Gastroesophageal sphincter (tissue), 4 donors: ENCODE results near the gene FGR. TPM values are rescaled to one million over a fixed set of nuclear protein-coding genes. Genes with fewer than 3 reads are reported as not detected.

ENCODE experiments used
- ATAC-seq: fragments of 150-250 bp; one replicate; pipeline ENCODE4 v1.9.1; 2016; ENCODE audit warnings: mild to moderate bottlenecking, moderate library complexity
- H3K27ac ChIP-seq, 4 donors: fragments of 200-600 bp; sonication (generic) in 3 of 4; 1 replicate in 3 of 4; 2 replicates in 1 of 4; pipeline ENCODE4 v1.5.1; 2016 to 2019
- H3K27me3 ChIP-seq: fragments of 200-600 bp; sonication (generic); one replicate; pipeline ENCODE4 v1.5.1; 2019
- H3K36me3 ChIP-seq, 2 donors: fragments of 200-600 bp; sonication (generic); one replicate each; pipeline ENCODE4 v1.5.1; 2019; ENCODE audit warnings: control low read depth in 1 of 2
- H3K4me1 ChIP-seq, 3 donors: fragments of 200-600 bp; sonication (generic); 1 replicate in 2 of 3; 2 replicates in 1 of 3; pipeline ENCODE4 v1.5.1; 2016 to 2019; ENCODE audit warnings: control low read depth in 2 of 3
- H3K4me3 ChIP-seq, 2 donors: fragments of 200-600 bp; sonication (generic); one replicate each; pipeline ENCODE4 v1.5.1; 2019; ENCODE audit warnings: mild to moderate bottlenecking in 1 of 2, moderate library complexity in 1 of 2
- H3K9me3 ChIP-seq, 3 donors: fragments of 200-600 bp; sonication (generic); one replicate each; pipeline ENCODE4 v1.5.1; 2017 to 2019; ENCODE audit warnings: control low read depth in 2 of 3
- EP300 ChIP-seq: sonication (generic); formaldehyde crosslinking; IDR thresholded peaks from one replicate; pipeline ENCODE4 v1.6.1; 2017; ENCODE audit warnings: antibody characterized with exemption, mild to moderate bottlenecking
- POLR2A ChIP-seq, 2 donors: fragments of 450-650 bp; IDR thresholded peaks; one replicate each; pipeline ENCODE4 v1.6.1; 2017; ENCODE audit warnings: antibody characterized with exemption in 2 of 2, mild to moderate bottlenecking in 2 of 2, moderate library complexity in 1 of 2
- POLR2AphosphoS5 ChIP-seq: sonication (generic); formaldehyde crosslinking; IDR thresholded peaks from one replicate; pipeline ENCODE4 v1.6.1; 2017; ENCODE audit warnings: antibody characterized with exemption
- WGBS, 2 donors: methylation state at CpG; one replicate each; pipeline ENCODE4 v1.1.5; 2018; ENCODE audit warnings: low coverage in 1 of 2; 5-methylcytosine and 5-hydroxymethylcytosine counted together
- total RNA-seq, 4 donors: library from RNA; depleted of rRNA; stranded (reverse); fragments of >200 nt; gene quantifications; one replicate each; pipeline ENCODE4 v1.1.0, GENCODE V29; 2016
- TF ChIP-seq, protein P1 (sequence below), 4 experiments: fragments of 200-600 bp in 2 of 4; fragments of 450-650 bp in 2 of 4; sonication (generic) in 1 of 4; IDR thresholded peaks; one replicate each; pipeline ENCODE4 v1.5.1; 2017 to 2019; ENCODE audit warnings: antibody characterized with exemption in 4 of 4, mild to moderate bottlenecking in 2 of 4, moderate library complexity in 2 of 4

Gene FGR
- total RNA-seq, 4 donors from 2014 or later: 9.2 to 17.8 (median 10.1) TPM

- Histone ChIP-seq H3K4me1 (peaks cover 14 to 99% (median 55%) of the 10 kb centered on the region in 3 donors), H3K4me3 (no peak overlapping the region), H3K27ac (peak overlapping the region; percentile 89 to 98 (median 95)), H3K36me3 (no peaks in the 10 kb centered on the region), H3K9me3 (no peaks in the 10 kb centered on the region), H3K27me3 (no peaks in the 10 kb centered on the region)
- 14% methylated on average over 1 of the region's 7 CpGs; no CpG with 5 or more reads in 1 of the 2 donors for WGBS, 2 donors
- ATAC-seq: no peak
- no peak for TF ChIP-seq EP300
- TF ChIP-seq POLR2AphosphoS5: no peak
These were observed 58.2 kb downstream of the FGR start for GRCh38 chr1:27576806-27577227.

- Histone ChIP-seq H3K27me3 (no peaks in the 10 kb centered on the region), H3K4me1 (peaks cover 22 to 99% (median 65%) of the 10 kb centered on the region in 3 donors), H3K4me3 (peak overlapping the region; percentile 38 to 63), H3K27ac (peak overlapping the region; percentile 89 to 98 (median 95)), H3K36me3 (no peaks in the 10 kb centered on the region), H3K9me3 (no peaks in the 10 kb centered on the region)
- no peak for TF ChIP-seq EP300
- peak; percentile 36 for TF ChIP-seq POLR2AphosphoS5
- TF ChIP-seq, protein P1, sequence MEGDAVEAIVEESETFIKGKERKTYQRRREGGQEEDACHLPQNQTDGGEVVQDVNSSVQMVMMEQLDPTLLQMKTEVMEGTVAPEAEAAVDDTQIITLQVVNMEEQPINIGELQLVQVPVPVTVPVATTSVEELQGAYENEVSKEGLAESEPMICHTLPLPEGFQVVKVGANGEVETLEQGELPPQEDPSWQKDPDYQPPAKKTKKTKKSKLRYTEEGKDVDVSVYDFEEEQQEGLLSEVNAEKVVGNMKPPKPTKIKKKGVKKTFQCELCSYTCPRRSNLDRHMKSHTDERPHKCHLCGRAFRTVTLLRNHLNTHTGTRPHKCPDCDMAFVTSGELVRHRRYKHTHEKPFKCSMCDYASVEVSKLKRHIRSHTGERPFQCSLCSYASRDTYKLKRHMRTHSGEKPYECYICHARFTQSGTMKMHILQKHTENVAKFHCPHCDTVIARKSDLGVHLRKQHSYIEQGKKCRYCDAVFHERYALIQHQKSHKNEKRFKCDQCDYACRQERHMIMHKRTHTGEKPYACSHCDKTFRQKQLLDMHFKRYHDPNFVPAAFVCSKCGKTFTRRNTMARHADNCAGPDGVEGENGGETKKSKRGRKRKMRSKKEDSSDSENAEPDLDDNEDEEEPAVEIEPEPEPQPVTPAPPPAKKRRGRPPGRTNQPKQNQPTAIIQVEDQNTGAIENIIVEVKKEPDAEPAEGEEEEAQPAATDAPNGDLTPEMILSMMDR (IDR thresholded peaks at IDR 0.05): peak in 2 of 4 experiments; percentile 18 to 70
- peak; percentile 77 for ATAC-seq
- WGBS, 2 donors: 7% methylated on average over 3 of the region's 44 CpGs; no CpG with 5 or more reads in 1 of the 2 donors
These were observed 59.1 kb downstream of the FGR start for GRCh38 chr1:27575840-27576331.

DNA sequence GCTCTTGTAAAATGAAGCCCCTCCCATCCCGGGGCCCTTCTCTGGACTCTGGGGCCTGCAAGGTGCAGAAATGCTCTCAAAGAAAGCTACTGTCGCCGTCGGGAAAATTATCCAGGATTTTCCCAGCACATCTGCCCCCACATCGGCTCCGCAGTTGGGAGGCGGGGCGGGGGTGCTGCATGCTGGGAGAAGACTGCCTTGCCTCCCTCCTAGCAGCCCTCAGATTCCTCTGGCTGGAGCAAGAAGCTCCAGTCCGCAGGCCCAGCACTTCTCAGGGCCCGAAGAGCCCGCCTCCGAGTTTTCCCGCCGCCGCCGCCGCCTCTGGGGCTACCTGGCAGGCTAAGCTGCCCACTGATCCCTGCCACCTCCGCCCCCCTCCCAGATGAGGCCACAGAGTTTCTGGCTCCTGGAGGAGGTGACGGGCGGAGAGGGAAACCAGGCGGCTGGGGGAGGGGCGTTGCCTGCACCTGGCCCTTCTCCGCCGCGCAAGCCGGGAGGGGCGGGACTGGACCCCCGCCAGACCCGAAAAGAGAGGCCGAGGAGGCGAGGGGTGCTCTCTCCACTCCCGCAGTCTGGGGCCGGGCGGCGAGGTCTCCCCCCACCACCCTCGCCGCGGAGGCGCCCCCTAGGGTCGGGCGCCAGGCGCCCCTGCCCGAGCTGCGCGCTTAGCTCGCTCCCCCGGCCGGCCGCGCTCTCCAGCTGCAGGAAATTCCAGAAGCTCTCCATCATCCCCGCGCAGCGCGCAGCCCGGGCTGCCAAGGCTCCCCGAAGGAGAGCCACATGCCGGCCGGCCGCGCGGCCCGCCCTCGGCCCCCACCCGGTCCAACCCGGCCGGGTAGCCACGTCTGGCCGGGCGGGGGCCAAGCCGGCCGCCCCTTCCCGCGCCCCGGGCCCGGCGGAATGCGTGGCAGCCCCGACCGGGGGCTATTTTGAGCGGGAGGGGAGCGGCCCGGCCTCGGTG is 59.8 kb downstream of the FGR start:
- Histone ChIP-seq H3K9me3 (no peaks in the 10 kb centered on the region), H3K4me1 (peaks cover 26 to 99% (median 72%) of the 10 kb centered on the region in 3 donors), H3K27me3 (no peaks in the 10 kb centered on the region), H3K36me3 (no peaks in the 10 kb centered on the region), H3K4me3 (peak overlapping the region; percentile 38 to 63), H3K27ac (peak overlapping the region; percentile 89 to 98 (median 95))
- WGBS, 2 donors: no CpG with 5 or more reads among the region's 83 CpGs
- no peak for TF ChIP-seq EP300
- peak; percentile 62 for TF ChIP-seq POLR2AphosphoS5
- TF ChIP-seq, protein P1 (IDR thresholded peaks at IDR 0.05): peak in 2 of 4 experiments; percentile 38 to 40
- TF ChIP-seq POLR2A (IDR thresholded peaks at IDR 0.05): peak; percentile 18 to 21
- ATAC-seq: peak; percentile 85

DNA sequence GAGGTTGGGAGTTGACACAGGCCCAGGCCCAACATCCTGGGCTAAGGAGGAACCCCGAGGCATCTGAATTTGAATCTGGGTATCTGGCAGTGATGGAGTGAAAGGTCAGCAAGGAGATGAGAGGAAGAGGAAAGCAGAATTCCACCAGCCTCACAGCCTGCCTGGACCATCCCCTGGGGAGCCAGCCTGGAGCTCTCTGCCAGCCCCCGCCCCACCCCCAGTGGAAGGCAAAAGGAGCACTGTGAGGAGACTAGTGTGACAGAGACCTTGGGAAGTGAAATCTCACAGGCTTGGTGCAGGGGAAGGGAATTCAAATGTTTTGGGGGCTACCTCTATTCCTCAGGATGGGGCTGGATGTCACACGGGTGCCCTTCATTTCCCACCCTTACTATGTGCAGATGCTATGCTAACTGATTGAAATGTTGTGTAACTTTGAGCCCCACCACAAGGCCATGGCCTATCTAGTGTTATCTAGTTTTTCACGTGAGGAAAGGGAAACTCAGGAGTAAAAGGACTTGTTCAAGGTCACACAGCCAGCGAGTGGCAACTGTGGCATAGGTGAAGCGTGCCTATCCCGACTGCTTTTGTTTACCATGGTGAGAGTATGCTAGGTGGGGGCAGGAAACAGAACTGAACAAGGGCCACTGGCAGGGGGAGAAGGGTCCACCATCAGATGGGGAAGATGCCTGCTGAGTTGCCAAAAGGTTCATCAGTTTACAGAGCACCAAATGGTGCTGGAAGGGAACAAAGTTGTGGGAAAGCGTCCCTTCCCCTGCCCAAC is 60.8 kb downstream of the FGR start:
- no peaks in the 10 kb centered on the region for H3K27me3 ChIP-seq
- H3K36me3 ChIP-seq: no peaks in the 10 kb centered on the region
- peak overlapping the region; percentile 89 to 98 (median 95) for H3K27ac ChIP-seq
- WGBS, 2 donors: 39 to 44% methylated on average over 2 to 4 of the region's 8 CpGs
- peaks cover 26 to 99% (median 79%) of the 10 kb centered on the region in 3 donors for H3K4me1 ChIP-seq
- no peak for TF ChIP-seq POLR2AphosphoS5
- ATAC-seq: no peak
- H3K9me3 ChIP-seq: no peaks in the 10 kb centered on the region
- H3K4me3 ChIP-seq: peak overlapping the region in 1 of 2 donors; percentile 63

- Histone ChIP-seq H3K27ac (peak overlapping the region; percentile 76 to 98 (median 94)), H3K4me1 (peaks cover 28 to 99% (median 84%) of the 10 kb centered on the region in 3 donors), H3K4me3 (no peak overlapping the region), H3K9me3 (no peaks in the 10 kb centered on the region), H3K36me3 (no peaks in the 10 kb centered on the region), H3K27me3 (no peaks in the 10 kb centered on the region)
- TF ChIP-seq, protein P1 (IDR thresholded peaks at IDR 0.05): no peak
- TF ChIP-seq POLR2AphosphoS5 (no peak), EP300 (no peak), POLR2A (IDR thresholded peaks at IDR 0.05) (no peak)
- WGBS, 2 donors: 20 to 46% methylated on average over 1 to 4 of the region's 14 CpGs
- no peak for ATAC-seq
These were observed 62.1 kb downstream of the FGR start for GRCh38 chr1:27572679-27573426.
